Fibroblast of skin of left quadriceps (primary cell): ENCODE results near the gene TIAM2.
A peak's percentile ranks its signal among the peaks of the same experiment; 100 is the strongest.

Experiments used
- DNase-seq, 2 experiments: peaks; one replicate each; pipeline ENCODE4 v3.0.0-alpha.2; 2013; ENCODE audit warnings: low read depth in 2 of 2

Gene TIAM2

GRCh38 chr6:155061381-155061780 lies 66.3 kb downstream of the TIAM2 start:
- no peak for DNase-seq

- DNase-seq, result peak; percentile 89 to 90
Measured at GRCh38 chr6:155062866-155063341, 67.8 kb downstream of the TIAM2 start.

- no peak for DNase-seq
Measured at GRCh38 chr6:155064303-155064702, 69.2 kb downstream of the TIAM2 start.

- DNase-seq, result peak; percentile 57 to 62
Measured at GRCh38 chr6:155066361-155066760, 71.2 kb downstream of the TIAM2 start.

- no peak for DNase-seq
Measured at GRCh38 chr6:155066921-155067680, 72.0 kb downstream of the TIAM2 start.

GRCh38 chr6:155067956-155068615 lies 73.0 kb downstream of the TIAM2 start:
- DNase-seq, result no peak

GRCh38 chr6:155069543-155069942 lies 74.4 kb downstream of the TIAM2 start:
- DNase-seq, result no peak

- DNase-seq, result no peak
Measured at GRCh38 chr6:155075930-155076695, 81.0 kb downstream of the TIAM2 start.

GRCh38 chr6:155077331-155077730 lies 82.2 kb downstream of the TIAM2 start:
- DNase-seq, result no peak

GRCh38 chr6:155077784-155078183 lies 82.7 kb downstream of the TIAM2 start:
- DNase-seq, result no peak

- no peak for DNase-seq
Measured at GRCh38 chr6:155078331-155078745, 83.2 kb downstream of the TIAM2 start.

- no peak for DNase-seq
Measured at GRCh38 chr6:155079985-155080452, 84.9 kb downstream of the TIAM2 start.

- peak; percentile 57 to 60 for DNase-seq
Measured at GRCh38 chr6:155080881-155081845, 86.0 kb downstream of the TIAM2 start.

GRCh38 chr6:155084431-155085123 lies 89.5 kb downstream of the TIAM2 start:
- DNase-seq, result no peak

- DNase-seq, result no peak
Measured at GRCh38 chr6:155085582-155086257, 90.6 kb downstream of the TIAM2 start.

- no peak for DNase-seq
Measured at GRCh38 chr6:155088856-155089255, 93.7 kb downstream of the TIAM2 start.

- DNase-seq, result no peak
Measured at GRCh38 chr6:155089746-155090145, 94.6 kb downstream of the TIAM2 start.

GRCh38 chr6:155090166-155090565 lies 95.1 kb downstream of the TIAM2 start:
- DNase-seq, result no peak

GRCh38 chr6:155091756-155092155 lies 96.6 kb downstream of the TIAM2 start:
- DNase-seq, result no peak

- no peak for DNase-seq
Measured at GRCh38 chr6:155093430-155093829, 98.3 kb downstream of the TIAM2 start.
